Right lobe of liver (tissue), 6 donors: ENCODE measurements around the gene TMPRSS11E. TPM values are rescaled to one million over a fixed set of nuclear protein-coding genes. Genes with fewer than 3 reads are reported as not detected.
"Not testable (repeated sequence)": the region's sequence is repeated elsewhere in the genome, so short reads cannot be mapped to it uniquely, and the experiment has no call there.

ENCODE experiments used
- ATAC-seq, 4 donors: fragments of 200-7000 bp; cut with Tn5 transposase; one replicate each; pipeline ENCODE4 v1.9.1; 2020; ENCODE audit warnings: mild to moderate bottlenecking in 4 of 4, moderate library complexity in 4 of 4
- DNase-seq, 3 donors: peaks; one replicate each; pipeline ENCODE4 v3.0.0-alpha.2; 2020
- H3K27ac ChIP-seq, 3 donors: fragments of 200-600 bp; one replicate each; pipeline ENCODE4 v1.8.0; 2022
- H3K27me3 ChIP-seq, 2 donors: fragments of 200-600 bp; one replicate each; pipeline ENCODE4 v1.8.0; 2022
- H3K36me3 ChIP-seq, 4 donors: fragments of 200-600 bp; sonication (generic) in 1 of 4; one replicate each; pipeline versions ENCODE4 v1.5.1 to v1.8.0; 2017 to 2022; ENCODE audit warnings: control low read depth in 1 of 4
- H3K4me1 ChIP-seq, 4 donors: fragments of 200-600 bp; sonication (generic) in 1 of 4; one replicate each; pipeline versions ENCODE4 v1.5.1 to v1.8.0; 2017 to 2022; ENCODE audit warnings: control low read depth in 1 of 4
- H3K4me3 ChIP-seq, 3 donors: fragments of 200-600 bp; one replicate each; pipeline ENCODE4 v1.8.0; 2022
- H3K9me3 ChIP-seq, 4 donors: fragments of 200-600 bp; sonication (generic) in 1 of 4; one replicate each; pipeline versions ENCODE4 v1.5.1 to v1.8.0; 2017 to 2022; ENCODE audit warnings: control low read depth in 1 of 4
- POLR2A ChIP-seq: fragments of 450-650 bp; IDR thresholded peaks from one replicate; pipeline ENCODE4 v1.6.1; 2017; ENCODE audit warnings: antibody characterized with exemption, mild to moderate bottlenecking
- WGBS: methylation state at CpG from one replicate; pipeline ENCODE4 v1.1.6; 2018; ENCODE audit warnings: low coverage, low lambda C conversion rate; ENCODE audit not compliant: insufficient coverage; ENCODE audit errors: missing lambda C conversion rate; 5-methylcytosine and 5-hydroxymethylcytosine counted together
- intact Hi-C, 2 donors: fragments of 100-400 bp; cut with DNase I; formaldehyde crosslinking; loops; one replicate each; pipeline versions ENCODE4 v1.11.2 to v1.14.1; 2022
- total RNA-seq, 6 experiments: library from RNA; depleted of rRNA in 2 of 6; stranded (reverse); fragments of >200 nt in 2 of 6; fragmentation: NEBNext Ultra II Directional in 3 of 6; extraction: Animal tissue kit (Norgen Biotek cat#: 25700) in 3 of 6; gene quantifications; one replicate each; pipeline versions ENCODE4 v1.1.0 to v1.2.4, GENCODE V29; 2016 to 2023
- TF ChIP-seq, protein P1 (sequence below), 4 donors: fragments of 200-600 bp in 3 of 4; fragments of 450-650 bp in 1 of 4; IDR thresholded peaks; one replicate each; pipeline versions ENCODE4 v1.5.1 to v1.8.0; 2016 to 2022; ENCODE audit warnings: antibody characterized with exemption in 4 of 4, mild to moderate bottlenecking in 2 of 4
- donor health status: DM: no; HTN: yes; CAD: no.
- donor health status: DM: no; HTN: no; CAD: no.
- donor health status: DM: no; HTN: no; CAD: no.
- donor health status: DM: no; HTN: yes; CAD: no.
- donor health status: DM: no; HTN: yes; CAD: no.

TMPRSS11E gene
- total RNA-seq, 6 experiments from 2014 or later = not detected

DNA sequence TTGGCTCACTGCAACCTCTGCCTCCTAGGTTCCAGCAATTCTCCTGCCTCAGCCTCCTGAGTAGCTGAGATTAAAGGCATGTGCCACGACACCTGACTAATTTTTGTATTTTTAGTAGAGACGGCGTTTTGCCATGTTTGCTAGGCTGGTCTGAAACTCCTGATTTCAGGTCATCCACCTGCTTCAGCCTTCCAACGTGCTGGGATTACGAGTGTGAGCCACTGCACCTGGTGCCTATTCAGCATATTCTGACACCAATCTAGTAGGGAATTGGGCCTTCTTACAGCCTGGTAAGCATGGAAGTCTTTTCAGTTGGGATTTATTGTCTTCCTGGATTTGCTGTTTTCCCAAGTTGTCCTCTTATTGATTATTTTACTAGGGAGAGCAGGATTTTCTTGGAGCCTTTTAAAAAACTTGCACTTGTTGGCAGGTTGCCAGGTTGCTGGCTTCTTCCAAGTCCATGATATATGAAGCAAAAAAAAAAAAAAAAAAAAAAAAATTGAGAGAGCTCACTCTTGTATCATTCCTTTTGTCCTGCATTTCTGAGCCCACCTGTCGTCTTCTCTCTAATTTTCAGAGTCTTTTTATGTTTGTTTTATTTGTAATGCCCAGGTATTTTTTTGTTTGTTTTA is 43.7 kb downstream of the TMPRSS11E start:
- Histone ChIP-seq H3K4me1 (no peaks in the 10 kb centered on the region), H3K27ac (no peak overlapping the region), H3K36me3 (no peaks in the 10 kb centered on the region), H3K9me3 (no peaks in the 10 kb centered on the region), H3K27me3 (no peaks in the 10 kb centered on the region), H3K4me3 (no peak overlapping the region)
- no peak for DNase-seq
- 100% methylated on average over 2 of the region's 6 CpGs for WGBS
- TF ChIP-seq POLR2A = no peak
- TF ChIP-seq, protein P1, sequence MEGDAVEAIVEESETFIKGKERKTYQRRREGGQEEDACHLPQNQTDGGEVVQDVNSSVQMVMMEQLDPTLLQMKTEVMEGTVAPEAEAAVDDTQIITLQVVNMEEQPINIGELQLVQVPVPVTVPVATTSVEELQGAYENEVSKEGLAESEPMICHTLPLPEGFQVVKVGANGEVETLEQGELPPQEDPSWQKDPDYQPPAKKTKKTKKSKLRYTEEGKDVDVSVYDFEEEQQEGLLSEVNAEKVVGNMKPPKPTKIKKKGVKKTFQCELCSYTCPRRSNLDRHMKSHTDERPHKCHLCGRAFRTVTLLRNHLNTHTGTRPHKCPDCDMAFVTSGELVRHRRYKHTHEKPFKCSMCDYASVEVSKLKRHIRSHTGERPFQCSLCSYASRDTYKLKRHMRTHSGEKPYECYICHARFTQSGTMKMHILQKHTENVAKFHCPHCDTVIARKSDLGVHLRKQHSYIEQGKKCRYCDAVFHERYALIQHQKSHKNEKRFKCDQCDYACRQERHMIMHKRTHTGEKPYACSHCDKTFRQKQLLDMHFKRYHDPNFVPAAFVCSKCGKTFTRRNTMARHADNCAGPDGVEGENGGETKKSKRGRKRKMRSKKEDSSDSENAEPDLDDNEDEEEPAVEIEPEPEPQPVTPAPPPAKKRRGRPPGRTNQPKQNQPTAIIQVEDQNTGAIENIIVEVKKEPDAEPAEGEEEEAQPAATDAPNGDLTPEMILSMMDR (IDR thresholded peaks at IDR 0.05) = no peak
- intact Hi-C loops = no loop called here
- ATAC-seq = no peak

DNA sequence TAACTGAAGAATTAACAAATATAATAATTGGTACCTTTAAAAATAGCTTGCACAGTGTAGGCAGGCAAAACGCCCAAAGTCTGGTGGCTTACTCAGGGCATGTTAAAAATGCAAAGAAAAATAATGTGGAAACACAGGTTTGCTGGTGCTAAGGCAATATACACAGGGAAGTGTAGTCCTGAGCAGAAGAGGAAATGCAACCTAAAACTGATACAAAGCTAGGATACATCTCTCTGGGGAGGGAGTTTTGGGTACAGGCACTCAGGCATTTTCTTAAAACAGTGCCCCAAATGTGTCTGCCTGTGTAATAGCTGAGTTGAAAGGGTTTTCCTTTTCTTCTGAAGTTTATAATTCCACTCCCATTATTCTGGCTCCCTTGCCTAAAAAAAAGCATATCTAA is 47.4 kb downstream of the TMPRSS11E start:
- no peak for ATAC-seq
- 15% methylated on average over 1 of the region's 1 CpG for WGBS
- Histone ChIP-seq H3K36me3 (no peaks in the 10 kb centered on the region), H3K4me3 (no peak overlapping the region), H3K27me3 (no peaks in the 10 kb centered on the region), H3K4me1 (peaks cover 0 to 5% (median 0%) of the 10 kb centered on the region in 4 donors), H3K27ac (no peak overlapping the region), H3K9me3 (no peaks in the 10 kb centered on the region)
- TF ChIP-seq POLR2A = no peak
- TF ChIP-seq, protein P1 (IDR thresholded peaks at IDR 0.05) = no peak
- DNase-seq = no peak
- intact Hi-C loops = no loop called here

DNA sequence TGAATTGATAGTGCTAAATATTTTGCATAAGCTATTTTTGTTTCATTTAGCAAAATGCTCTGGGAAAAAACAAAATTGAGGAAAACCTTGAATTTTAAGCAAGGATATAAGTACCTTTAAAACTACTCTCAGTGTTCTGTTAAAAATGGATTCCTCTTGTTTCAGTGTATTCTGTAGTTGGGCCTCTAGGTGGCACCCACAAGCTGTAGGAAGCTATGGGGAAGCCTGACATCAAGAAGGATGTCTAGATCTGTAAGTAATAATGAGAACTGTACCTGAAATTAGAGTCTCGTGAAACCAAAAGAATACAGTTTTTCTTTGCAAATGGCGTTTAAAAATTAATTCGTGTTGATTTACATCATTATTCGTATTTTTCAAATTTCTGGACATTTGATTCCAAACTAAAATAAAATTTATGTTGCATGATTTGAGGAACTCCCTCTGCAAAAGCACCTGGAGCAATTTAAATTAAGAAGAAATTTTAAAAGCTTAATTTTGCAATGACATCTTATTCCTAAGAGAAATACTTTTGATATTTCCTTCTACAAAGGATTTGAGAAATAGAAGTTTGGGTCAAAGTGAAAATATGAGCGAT is 51.2 kb downstream of the TMPRSS11E start:
- Histone ChIP-seq H3K4me3 (no peak overlapping the region), H3K27me3 (no peaks in the 10 kb centered on the region), H3K27ac (no peak overlapping the region), H3K4me1 (peaks cover 0 to 5% (median 0%) of the 10 kb centered on the region in 4 donors), H3K9me3 (no peaks in the 10 kb centered on the region), H3K36me3 (no peaks in the 10 kb centered on the region)
- 6% methylated on average over 5 of the region's 5 CpGs for WGBS
- peak; percentile 98 to 100 (median 100) for ATAC-seq
- DNase-seq = peak; percentile 38 to 74 (median 57)
- intact Hi-C loops = no loop called here
- TF ChIP-seq, protein P1 (IDR thresholded peaks at IDR 0.05) = peak; percentile 84 to 94 (median 88)
- no peak for TF ChIP-seq POLR2A

DNA sequence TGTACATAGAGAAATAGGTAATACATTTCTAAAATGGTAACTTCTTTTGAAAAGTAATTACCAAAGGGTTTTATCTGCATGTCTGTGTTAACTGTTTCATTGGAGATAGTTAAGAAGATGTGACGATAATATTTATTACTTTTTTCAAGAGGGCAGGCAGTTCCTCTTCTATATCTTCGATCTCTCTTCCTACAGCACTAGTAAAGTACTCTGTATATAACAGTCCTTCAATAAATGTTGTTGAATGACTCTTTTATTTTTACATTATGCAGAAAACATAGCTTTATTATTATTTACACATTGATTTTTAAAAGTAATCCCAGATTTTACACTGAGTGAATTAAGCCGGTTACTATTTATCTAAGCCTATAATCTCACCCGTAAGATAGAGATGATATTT is 51.8 kb downstream of the TMPRSS11E start:
- DNase-seq (no peak), ATAC-seq (peak in 3 of 4 donors; percentile 20 to 30 (median 27))
- H3K4me1 ChIP-seq = peaks cover 0 to 5% (median 0%) of the 10 kb centered on the region in 4 donors
- 38% methylated on average over 4 of the region's 4 CpGs for whole genome bisulfite sequencing
- H3K27ac ChIP-seq = no peak overlapping the region
- H3K27me3 ChIP-seq = no peaks in the 10 kb centered on the region
- no peak for TF ChIP-seq POLR2A
- TF ChIP-seq, protein P1 (IDR thresholded peaks at IDR 0.05) = no peak
- intact Hi-C loops = no loop called here
- H3K4me3 ChIP-seq = no peak overlapping the region
- H3K36me3 ChIP-seq = no peaks in the 10 kb centered on the region
- no peaks in the 10 kb centered on the region for H3K9me3 ChIP-seq

DNA sequence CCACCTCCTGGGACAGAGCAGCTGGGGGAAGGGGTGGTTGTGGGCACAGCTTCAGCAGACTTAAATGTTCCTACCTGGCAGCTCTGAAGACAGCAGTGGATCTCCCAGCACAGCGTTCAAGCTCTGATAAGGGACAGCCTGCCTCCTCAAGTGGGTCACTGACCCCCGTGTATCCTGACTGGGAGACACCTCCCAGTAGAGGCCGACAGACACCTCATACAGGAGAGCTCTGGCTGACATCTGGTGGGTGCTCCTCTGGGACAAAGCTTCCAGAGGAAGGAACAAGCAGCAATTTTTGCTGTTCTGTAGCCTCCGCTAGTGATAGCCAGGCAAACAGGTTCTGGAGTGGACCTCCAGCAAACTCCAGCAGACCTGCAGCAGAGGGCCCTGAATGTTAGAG is 56.2 kb downstream of the TMPRSS11E start:
- H3K36me3 ChIP-seq, ATAC-seq, H3K27ac ChIP-seq, H3K4me1 ChIP-seq, DNase-seq, H3K27me3 ChIP-seq, H3K9me3 ChIP-seq, H3K4me3 ChIP-seq: not testable (repeated sequence)
- WGBS = 70% methylated on average over 2 of the region's 4 CpGs
- intact Hi-C loops = loop anchor here in 1 of 2 donors (10.0 kb wide), 1 partner anchor 121 kb away; no protein-coding TSS in a partner anchor

DNA sequence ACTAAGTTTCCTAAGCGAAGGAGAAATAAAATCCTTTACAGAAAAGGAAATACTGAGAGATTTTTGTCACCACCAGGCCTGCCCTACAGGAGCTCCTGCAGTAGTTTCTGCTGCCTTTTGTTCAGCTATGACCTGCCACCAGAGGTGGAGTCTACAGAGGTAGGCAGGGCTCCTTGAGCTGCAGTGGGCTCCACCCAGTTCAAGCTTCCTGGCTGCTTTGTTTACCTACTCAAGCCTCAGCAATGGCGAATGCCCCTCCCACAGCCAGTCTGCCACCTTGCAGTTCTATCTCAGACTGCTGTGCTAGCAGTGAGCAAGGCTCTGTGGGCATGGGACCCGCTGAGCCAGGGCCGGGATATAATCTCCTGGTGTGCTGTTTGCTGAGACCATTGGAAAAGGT is 57.6 kb downstream of the TMPRSS11E start:
- H3K27ac ChIP-seq, H3K4me1 ChIP-seq, DNase-seq, H3K9me3 ChIP-seq, H3K36me3 ChIP-seq, ATAC-seq, H3K27me3 ChIP-seq, H3K4me3 ChIP-seq: not testable (repeated sequence)
- intact Hi-C loops = loop anchor here in 1 of 2 donors (10.0 kb wide), 1 partner anchor 120 kb away; no protein-coding TSS in a partner anchor
- 100% methylated on average over 1 of the region's 4 CpGs for WGBS

DNA sequence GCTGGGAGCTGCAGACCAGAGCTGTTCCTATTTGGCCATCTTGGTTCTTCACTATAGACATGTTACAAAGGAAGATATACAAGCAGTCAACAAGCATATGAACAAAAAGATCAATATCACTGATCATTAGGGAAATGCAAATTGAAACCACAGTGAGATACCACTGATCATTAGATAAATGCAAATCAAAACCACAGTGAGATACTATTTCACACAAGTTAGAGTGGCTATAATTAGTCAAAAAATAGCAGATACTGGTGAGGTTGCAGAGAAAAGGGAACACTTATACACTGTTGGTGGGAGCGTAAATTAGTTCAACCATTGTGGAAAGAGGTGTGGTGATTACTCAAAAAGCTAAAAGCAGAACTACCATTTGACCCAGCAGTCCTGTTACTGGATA is 58.2 kb downstream of the TMPRSS11E start:
- 100% methylated on average over 1 of the region's 1 CpG for WGBS
- not testable (repeated sequence) for H3K4me3 ChIP-seq, H3K27me3 ChIP-seq, H3K36me3 ChIP-seq, DNase-seq, H3K4me1 ChIP-seq, H3K27ac ChIP-seq, H3K9me3 ChIP-seq, ATAC-seq
- intact Hi-C loops = loop anchor here in 1 of 2 donors (10.0 kb wide), 1 partner anchor 119 kb away; no protein-coding TSS in a partner anchor
